Subcutaneous abdominal adipose tissue (tissue), 5 donors: ENCODE results near the gene SCN5A.

Experiments used
- H3K27ac ChIP-seq: one replicate; pipeline ENCODE4 v1.7.0; 2013; ENCODE audit warnings: low read depth, mild to moderate bottlenecking, inconsistent platforms, low read length, moderate library complexity
- H3K27me3 ChIP-seq, 5 donors: one replicate each; pipeline ENCODE4 v1.7.0; 2013; ENCODE audit warnings: low read length in 5 of 5, inconsistent platforms in 1 of 5; ENCODE audit not compliant: control insufficient read depth in 5 of 5, insufficient read depth in 4 of 5
- H3K36me3 ChIP-seq, 5 donors: one replicate each; pipeline ENCODE4 v1.7.0; 2013; ENCODE audit warnings: low read length in 5 of 5; ENCODE audit not compliant: control insufficient read depth in 5 of 5, insufficient read depth in 5 of 5
- H3K4me1 ChIP-seq, 5 donors: one replicate each; pipeline ENCODE4 v1.7.0; 2013; ENCODE audit warnings: low read length in 5 of 5, mild to moderate bottlenecking in 3 of 5, moderate library complexity in 1 of 5; ENCODE audit not compliant: control insufficient read depth in 5 of 5, insufficient read depth in 5 of 5
- H3K4me3 ChIP-seq, 5 donors: one replicate each; pipeline ENCODE4 v1.7.0; 2013; ENCODE audit warnings: low read length in 5 of 5, low read depth in 1 of 5
- H3K9ac ChIP-seq, 5 donors: one replicate each; pipeline ENCODE4 v1.7.0; 2013; ENCODE audit warnings: low read length in 5 of 5, mild to moderate bottlenecking in 4 of 5, moderate library complexity in 3 of 5
- H3K9me3 ChIP-seq, 5 donors: one replicate each; pipeline ENCODE4 v1.7.0; 2013; ENCODE audit warnings: low read length in 5 of 5; ENCODE audit not compliant: control insufficient read depth in 5 of 5
- donor health status: healthy.
- donor health status: healthy.
- donor health status: healthy.
- donor health status: healthy.
- donor health status: healthy.

Gene SCN5A

DNA sequence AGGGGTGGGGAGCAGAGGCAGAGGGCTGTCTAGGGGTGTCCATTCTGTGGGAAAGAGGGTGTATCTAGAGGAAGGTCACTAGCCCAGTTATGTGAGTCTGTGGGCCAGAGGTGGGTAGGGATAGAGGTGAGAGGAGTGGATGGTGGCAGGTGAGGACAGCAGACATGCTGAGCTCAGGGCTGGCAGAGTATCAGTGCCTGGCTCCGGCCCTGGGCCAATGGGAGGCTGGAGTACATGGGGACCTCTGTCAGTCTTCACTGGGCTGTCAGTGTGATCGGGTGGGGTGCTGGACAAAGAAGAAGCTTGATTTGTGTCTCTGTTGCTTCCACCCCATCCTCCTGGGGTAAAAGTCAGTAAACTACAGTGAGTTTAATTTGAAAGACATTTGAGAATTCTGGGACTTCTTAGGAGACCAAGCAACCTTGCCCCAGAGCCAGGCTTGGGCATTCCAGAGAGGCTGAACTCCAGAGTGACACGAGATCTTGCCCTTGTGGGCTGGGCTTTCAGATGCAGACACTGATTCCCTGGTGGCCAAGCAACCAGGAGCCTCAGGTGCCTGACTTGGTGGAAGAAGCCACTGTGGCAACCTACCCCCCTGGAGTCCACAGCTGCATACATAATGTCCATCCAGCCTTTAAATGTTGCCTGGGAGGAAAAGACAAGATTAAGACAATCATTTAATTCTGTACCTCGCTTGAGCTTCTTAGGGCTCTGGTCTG, 92.7 kb downstream of the SCN5A start:
- no peak overlapping the region for H3K9ac ChIP-seq
- no peak overlapping the region for H3K4me3 ChIP-seq
- H3K27ac ChIP-seq, result no peak overlapping the region
- peaks cover 0 to under 1% (median 0%) of the 10 kb centered on the region in 5 donors for H3K27me3 ChIP-seq
- H3K4me1 ChIP-seq, result no peaks in the 10 kb centered on the region
- H3K9me3 ChIP-seq, result peaks cover 0 to 10% (median 6%) of the 10 kb centered on the region in 5 donors
- no peaks in the 10 kb centered on the region for H3K36me3 ChIP-seq

DNA sequence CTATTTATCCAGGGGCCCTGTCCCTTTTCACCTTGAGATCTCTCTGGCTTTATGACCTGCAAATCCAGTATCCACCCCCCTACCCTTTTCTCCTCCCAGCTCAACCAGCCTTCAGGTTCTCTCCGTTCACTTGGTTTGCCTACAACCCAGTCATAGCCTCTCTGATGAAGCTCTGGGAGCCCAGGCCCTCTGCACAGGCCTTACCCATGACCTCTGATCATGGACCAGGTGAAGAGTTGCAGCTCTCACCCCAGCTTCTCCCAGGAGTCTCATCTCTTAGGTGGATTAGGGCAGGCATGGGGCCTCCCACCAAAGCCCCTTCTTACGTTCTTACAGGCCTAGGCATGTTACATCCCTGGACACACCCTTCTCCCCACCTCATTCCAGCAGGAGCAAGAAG, 93.6 kb downstream of the SCN5A start:
- Histone ChIP-seq H3K4me3 (no peak overlapping the region), H3K36me3 (no peaks in the 10 kb centered on the region), H3K4me1 (no peaks in the 10 kb centered on the region)

DNA sequence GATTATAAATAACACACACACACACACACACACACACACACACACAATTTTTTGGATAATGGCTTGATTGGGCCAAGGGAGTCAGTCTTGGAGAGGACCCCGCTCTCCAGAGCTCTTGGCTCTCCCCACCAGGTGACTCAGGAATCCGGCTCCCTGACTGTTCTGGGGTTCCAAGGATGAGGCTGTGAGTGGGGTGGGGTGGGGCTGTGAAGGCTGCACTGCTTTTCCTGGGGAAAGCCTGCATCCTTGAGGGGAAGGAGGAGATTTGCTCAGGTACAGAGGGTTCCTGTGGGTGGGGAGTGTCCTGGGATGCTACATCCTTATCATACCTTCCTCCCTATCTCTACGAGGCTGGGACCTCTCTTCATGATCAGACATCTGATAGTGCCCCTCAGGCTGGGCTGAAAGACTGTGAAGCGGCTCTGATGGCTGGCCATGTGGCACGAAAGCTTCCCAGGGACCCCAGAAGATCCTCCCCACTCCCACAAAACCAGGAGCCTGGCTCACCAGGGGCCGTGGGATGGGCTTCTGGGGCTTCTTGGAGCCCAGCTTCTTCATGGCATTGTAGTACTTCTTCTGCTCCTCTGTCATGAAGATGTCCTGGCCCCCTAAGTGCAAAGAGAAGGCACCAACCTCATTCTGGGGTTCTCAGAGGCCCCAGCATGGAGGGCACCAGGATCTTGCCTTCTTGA, 94.2 kb downstream of the SCN5A start:
- Histone ChIP-seq H3K36me3 (no peaks in the 10 kb centered on the region), H3K4me1 (no peaks in the 10 kb centered on the region)

More for the DNA sequence above, 93.6 kb downstream of the SCN5A start:
- H3K27me3 ChIP-seq, result no peaks in the 10 kb centered on the region
- no peak overlapping the region for H3K9ac ChIP-seq
- peaks cover 0 to 10% (median 8%) of the 10 kb centered on the region in 5 donors for H3K9me3 ChIP-seq
- no peak overlapping the region for H3K27ac ChIP-seq

DNA sequence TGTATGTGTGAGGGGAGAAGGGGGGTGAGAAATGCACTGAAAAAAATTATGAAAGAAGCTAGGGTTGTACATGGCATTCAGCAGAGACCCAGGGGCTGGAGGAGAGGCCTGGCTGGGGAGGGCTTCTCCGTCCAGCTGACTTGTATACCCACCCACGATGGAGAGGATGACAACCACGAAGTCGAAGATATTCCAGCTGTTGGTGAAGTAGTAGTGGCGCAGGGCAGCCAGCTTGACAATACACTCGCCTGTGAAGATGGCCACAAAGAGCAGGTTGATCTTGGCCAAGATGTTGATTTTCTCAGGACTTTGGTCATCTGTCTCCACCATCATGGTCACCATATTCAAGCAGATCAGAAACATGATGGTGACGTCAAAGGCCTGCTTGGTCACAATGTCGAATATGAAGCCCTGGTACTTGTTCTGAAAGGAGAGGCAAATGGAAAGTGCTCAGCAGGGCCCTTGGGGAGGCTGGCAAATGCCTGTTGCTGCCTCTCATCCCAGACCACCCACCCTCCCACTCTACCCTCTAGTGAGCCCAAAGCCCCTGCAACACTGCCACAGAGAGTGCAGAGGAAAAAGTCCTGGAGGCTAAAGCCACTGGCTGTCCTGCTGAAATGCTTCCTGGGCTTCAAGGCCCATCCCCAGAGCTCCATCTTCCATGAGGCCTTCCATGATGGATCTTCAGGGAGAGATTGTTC, 95.2 kb downstream of the SCN5A start:
- Histone ChIP-seq H3K27ac (no peak overlapping the region), H3K9ac (no peak overlapping the region), H3K9me3 (peaks cover 0 to 12% (median 9%) of the 10 kb centered on the region in 5 donors), H3K4me3 (no peak overlapping the region), H3K4me1 (no peaks in the 10 kb centered on the region), H3K27me3 (no peaks in the 10 kb centered on the region), H3K36me3 (no peaks in the 10 kb centered on the region)

More for the DNA sequence above, 94.2 kb downstream of the SCN5A start:
- no peak overlapping the region for H3K9ac ChIP-seq
- H3K27me3 ChIP-seq, result no peaks in the 10 kb centered on the region
- no peak overlapping the region for H3K27ac ChIP-seq
- H3K9me3 ChIP-seq, result peaks cover 0 to 11% (median 9%) of the 10 kb centered on the region in 5 donors
- no peak overlapping the region for H3K4me3 ChIP-seq

DNA sequence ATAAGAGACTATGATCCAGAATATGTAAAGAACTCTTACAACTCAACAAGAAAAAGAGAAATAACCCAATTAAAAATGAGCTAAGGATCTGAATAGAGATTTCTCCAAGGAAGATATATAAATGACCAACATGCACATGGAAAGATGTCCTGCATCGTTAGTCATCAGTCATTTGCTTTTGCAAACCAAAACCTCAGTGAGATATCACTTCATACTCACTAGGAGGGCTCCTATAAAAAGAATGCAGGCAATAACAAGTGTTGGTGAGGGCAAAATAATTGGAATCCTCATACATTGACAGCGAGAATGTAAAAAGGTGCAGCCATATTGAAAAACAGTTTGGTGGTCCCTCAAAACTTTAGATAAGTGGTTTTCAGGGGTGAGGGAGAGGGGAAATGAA, 96.4 kb downstream of the SCN5A start:
- H3K4me1 ChIP-seq, result no peaks in the 10 kb centered on the region
- H3K27ac ChIP-seq, result no peak overlapping the region
- peaks cover 0 to 12% (median 9%) of the 10 kb centered on the region in 5 donors for H3K9me3 ChIP-seq
- no peaks in the 10 kb centered on the region for H3K36me3 ChIP-seq
- no peak overlapping the region for H3K4me3 ChIP-seq
- H3K9ac ChIP-seq, result no peak overlapping the region
- no peaks in the 10 kb centered on the region for H3K27me3 ChIP-seq

DNA sequence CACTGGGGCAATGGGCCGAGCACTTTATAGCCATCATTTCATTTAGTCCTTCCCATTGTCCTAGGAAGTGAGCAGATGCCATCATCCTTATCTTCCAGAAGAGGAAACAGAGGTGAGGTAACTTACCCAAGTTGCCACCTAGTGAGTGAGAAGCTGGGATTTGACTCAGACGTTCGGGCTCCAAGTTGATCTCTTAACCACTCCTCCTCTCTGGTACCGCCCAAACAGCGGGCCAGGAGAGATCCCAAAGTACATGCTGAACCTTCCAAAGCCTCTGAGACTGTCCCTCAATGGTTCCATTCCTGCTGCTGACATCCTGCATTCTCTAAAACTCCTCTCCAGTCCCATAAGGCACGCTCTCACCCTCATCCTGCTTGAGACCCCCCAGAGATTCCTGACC, 97.1 kb downstream of the SCN5A start:
- Histone ChIP-seq H3K27me3 (no peaks in the 10 kb centered on the region), H3K9me3 (peaks cover 0 to 12% (median 9%) of the 10 kb centered on the region in 5 donors), H3K4me3 (no peak overlapping the region), H3K27ac (no peak overlapping the region), H3K4me1 (no peaks in the 10 kb centered on the region), H3K9ac (no peak overlapping the region), H3K36me3 (no peaks in the 10 kb centered on the region)

DNA sequence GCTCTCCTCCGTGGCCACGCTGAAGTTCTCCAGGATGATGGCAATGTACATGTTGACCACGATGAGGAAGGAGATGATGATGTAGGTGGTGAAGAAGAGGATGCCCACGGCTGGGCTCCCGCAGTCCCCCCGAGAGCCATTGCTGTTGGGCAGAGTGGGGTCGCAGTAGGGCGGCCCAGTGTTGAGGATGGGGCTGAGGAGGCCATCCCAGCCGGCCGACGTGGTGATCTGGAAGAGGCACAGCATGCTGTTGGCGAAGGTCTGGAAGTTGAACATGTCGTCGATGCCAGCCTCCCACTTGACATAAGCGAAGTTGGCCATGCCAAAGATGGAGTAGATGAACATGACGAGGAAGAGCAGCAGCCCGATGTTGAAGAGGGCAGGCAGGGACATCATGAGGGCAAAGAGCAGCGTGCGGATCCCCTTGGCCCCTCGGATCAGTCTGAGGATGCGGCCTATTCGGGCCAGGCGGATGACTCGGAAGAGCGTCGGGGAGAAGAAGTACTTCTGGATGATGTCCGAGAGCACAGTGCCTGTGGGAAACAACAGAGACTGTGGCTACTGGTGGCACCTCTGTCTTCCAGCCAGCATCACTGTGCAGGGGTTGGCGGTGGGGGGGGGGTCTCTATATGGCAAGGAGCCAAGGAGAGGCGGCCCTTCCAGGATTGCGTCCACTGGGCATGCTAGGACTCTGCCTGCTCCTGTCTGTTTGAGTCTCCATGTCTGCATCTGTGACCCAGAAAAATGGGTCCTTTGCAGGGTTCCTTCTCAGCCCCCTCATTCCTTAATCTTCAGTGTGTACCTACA, 98.3 kb downstream of the SCN5A start:
- Histone ChIP-seq H3K4me1 (no peaks in the 10 kb centered on the region), H3K27ac (no peak overlapping the region), H3K27me3 (no peaks in the 10 kb centered on the region), H3K9me3 (peaks cover 0 to 10% (median 9%) of the 10 kb centered on the region in 5 donors), H3K9ac (no peak overlapping the region), H3K36me3 (no peaks in the 10 kb centered on the region), H3K4me3 (no peak overlapping the region)

DNA sequence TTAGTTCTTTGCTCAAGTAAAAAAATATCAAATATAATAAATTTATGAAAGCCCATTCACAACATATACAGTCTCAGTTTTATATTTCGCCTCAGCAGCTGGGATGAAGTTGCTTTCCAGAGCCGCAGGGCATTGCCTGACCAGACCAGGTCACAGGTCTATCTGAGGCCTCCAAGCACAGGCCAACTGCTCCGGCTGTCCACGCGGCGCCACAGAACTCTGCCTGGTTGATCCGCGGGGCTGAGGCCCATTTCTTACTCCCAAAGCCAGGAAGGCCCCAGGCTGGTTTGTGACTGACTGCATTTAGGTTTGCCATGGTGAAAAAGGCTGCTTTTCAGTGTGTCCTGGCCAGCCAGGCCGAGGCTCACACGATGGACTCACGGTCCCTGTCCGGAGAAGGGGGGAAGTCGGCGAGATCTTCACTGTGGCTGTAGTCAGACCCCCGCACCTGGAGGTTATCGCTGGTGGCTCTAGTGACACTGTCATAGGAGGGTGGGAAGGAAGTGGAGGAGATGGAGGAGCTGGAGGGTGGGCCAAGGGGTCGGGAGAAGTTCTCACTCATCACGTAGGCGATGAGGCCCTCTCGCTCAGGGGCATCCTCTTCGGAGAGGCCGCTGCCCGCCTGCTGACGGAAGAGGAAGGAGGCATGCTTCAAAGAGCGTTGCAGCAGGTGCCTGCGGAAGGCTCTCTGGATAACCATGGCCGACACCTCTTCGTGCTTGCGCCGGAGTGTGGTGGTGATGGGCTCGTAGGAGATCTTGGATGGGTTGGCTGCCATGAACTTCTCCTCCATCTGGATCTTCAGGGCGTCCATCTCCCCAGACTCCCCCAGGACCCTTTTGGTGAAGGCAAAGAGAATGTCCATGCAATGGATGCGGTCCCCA, 99.3 kb downstream of the SCN5A start:
- no peaks in the 10 kb centered on the region for H3K4me1 ChIP-seq
- no peak overlapping the region for H3K4me3 ChIP-seq
- H3K9ac ChIP-seq, result no peak overlapping the region
- no peak overlapping the region for H3K27ac ChIP-seq
- no peaks in the 10 kb centered on the region for H3K36me3 ChIP-seq
- peaks cover 0 to under 1% (median 0%) of the 10 kb centered on the region in 5 donors for H3K27me3 ChIP-seq
- peaks cover 0 to 10% (median 9%) of the 10 kb centered on the region in 5 donors for H3K9me3 ChIP-seq

DNA sequence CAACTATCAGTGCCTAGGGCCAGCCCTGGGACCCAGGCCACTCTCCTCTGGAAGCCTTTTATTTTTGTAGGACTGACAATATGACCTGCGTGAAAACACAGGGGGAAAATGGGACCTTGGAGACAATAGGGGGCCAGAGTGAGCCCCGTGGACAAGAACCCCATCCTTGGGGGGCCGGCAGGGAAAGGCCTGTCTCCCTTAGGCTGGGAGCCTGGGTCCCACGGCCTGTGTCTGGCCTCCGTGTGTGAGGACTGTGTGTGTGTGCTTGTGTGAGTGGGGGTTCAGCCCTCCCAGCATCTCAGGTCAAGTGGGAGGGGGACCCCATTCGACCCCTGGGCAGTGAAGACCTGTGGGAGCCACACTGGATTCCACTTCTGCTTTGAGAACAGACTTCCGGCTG, 100.0 kb downstream of the SCN5A start:
- Histone ChIP-seq H3K4me1 (no peaks in the 10 kb centered on the region), H3K4me3 (no peak overlapping the region), H3K27me3 (peaks cover 0 to 4% (median 3%) of the 10 kb centered on the region in 5 donors), H3K27ac (no peak overlapping the region), H3K36me3 (no peaks in the 10 kb centered on the region), H3K9me3 (peaks cover 0 to 10% (median 9%) of the 10 kb centered on the region in 5 donors), H3K9ac (no peak overlapping the region)
